ENCODE results near the gene GLS.

The GLS gene

GRCh38 chr2:190887089-190887488, 6.5 kb downstream of the GLS start:
- no peak for DNase-seq

- no peak for DNase-seq
Observed at GRCh38 chr2:190888449-190888848, 7.8 kb downstream of the GLS start.

GRCh38 chr2:190889175-190889943, 8.7 kb downstream of the GLS start:
- DNase-seq: no peak

DNA sequence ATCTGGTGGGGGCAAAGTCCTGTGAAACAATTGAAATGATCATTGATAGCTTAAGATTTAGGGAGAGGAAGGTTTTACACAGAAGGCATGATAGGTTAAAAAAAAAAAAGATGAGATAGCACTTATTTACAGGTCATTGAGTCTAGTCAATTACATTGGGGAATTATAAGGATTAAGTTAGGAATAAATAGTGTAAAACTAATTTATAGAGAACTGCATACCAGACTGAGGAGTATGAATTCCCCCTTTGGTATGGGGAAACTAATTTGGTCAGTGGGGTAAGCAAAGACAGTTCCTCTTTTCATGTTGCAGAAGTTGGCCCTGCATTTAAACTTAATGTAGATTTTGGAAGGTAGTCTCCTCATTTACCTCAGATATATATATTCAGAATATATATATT, 10.8 kb downstream of the GLS start:
- DNase-seq: no peak

- DNase-seq: no peak
Observed at GRCh38 chr2:190891889-190892288, 11.3 kb downstream of the GLS start.

- no peak for DNase-seq
Observed at GRCh38 chr2:190893157-190893556, 12.5 kb downstream of the GLS start.

GRCh38 chr2:190896477-190896876, 15.9 kb downstream of the GLS start:
- no peak for DNase-seq

GRCh38 chr2:190903693-190904450, 23.3 kb downstream of the GLS start:
- DNase-seq: no peak

- DNase-seq: no peak
Observed at GRCh38 chr2:190904640-190905261, 24.1 kb downstream of the GLS start.

DNA sequence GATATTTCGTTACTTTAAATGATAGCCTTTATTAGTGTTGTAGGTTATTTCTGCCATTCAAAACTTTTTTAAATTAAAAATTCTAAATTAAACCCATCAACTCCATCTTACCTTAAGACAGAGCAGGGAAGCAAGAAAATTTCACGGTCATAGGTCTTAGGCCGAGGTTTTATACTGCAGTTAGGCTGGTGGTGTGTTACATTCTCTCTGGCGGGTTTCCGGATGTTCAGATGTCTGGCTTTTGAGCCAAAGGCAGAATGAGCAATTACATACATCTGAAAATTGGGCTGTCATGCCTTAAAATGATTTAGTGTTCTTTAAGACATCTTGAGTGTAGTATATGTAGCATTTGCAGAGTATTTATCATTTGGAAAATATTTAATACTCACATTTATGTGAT, 27.9 kb downstream of the GLS start:
- DNase-seq: no peak

- DNase-seq: no peak
Observed at GRCh38 chr2:190909680-190910079, 29.1 kb downstream of the GLS start.

GRCh38 chr2:190910341-190911136, 29.9 kb downstream of the GLS start:
- no peak for DNase-seq

- no peak for DNase-seq
Observed at GRCh38 chr2:190911813-190912212, 31.2 kb downstream of the GLS start.

DNA sequence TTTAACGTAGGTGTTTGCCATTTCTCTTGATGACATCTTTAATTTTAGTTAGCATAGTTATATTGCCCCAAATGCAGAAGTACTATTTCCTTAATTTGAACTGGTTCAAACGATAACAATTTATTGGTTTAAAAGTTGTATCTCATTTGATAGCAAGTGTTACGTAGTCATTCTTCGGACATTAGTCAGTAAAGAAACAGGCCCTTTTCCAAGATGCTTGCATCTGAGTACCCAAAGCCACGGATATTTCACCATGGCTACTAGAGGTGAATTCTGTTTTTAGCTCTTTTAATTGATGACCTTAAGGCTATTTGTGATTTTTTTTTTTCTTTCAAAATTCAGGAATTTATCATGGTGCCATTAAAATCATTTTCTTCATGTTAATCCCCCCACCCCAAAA, 32.1 kb downstream of the GLS start:
- DNase-seq: no peak

GRCh38 chr2:190913725-190914124, 33.1 kb downstream of the GLS start:
- no peak for DNase-seq

- no peak for DNase-seq
Observed at GRCh38 chr2:190916829-190917228, 36.2 kb downstream of the GLS start.

- DNase-seq: no peak
Observed at GRCh38 chr2:190920085-190920484, 39.5 kb downstream of the GLS start.

DNA sequence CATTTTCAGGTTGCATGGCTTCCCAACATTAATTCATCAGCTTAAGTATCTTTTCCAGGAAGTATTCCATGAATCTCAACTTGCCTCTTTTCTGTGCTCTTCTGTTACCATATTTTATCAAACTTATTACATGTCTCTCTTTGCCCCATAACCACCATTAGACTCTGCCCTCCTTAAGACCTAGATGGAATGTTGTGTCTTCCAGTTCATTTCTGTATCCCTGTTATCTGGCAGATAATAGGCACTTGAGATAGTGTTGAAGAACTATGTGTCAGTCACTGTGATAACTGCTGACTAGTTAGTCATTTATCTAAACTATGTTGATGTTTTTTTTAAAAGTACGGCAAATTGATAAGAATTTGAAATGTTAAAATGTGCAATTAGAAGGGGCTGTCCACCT, 41.8 kb downstream of the GLS start:
- DNase-seq: no peak

DNA sequence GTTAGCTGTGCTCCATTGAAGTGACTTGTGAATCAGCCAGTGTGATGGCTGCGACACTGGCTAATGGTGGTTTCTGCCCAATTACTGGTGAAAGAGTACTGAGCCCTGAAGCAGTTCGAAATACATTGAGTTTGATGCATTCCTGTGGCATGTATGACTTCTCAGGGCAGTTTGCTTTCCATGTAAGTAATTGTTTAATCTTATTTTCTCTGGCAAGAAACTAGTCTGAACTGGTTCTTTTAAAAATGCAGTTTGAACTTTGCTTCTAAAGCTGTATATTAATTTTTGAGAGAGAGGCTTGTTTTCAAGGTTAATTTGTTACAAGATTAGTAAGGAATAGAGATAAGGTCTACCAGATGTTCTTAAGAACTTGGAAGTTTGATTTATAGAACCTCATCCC, 46.7 kb downstream of the GLS start:
- no peak for DNase-seq

GRCh38 chr2:190929919-190930318, 49.3 kb downstream of the GLS start:
- no peak for DNase-seq

DNA sequence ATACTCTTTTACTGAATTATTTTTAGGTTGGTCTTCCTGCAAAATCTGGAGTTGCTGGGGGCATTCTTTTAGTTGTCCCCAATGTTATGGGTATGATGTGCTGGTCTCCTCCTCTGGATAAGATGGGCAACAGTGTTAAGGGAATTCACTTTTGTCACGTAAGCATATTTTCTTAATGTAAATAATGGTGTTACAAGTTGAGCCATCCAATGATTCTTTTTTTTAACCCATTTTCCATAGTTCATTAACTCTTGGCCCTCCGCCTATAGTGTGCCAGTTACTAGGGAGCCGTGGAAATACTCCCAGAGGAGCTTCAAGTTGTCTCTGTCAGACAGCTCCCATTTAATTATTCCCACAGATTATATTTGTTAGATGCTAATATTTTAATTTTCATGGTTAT, 49.8 kb downstream of the GLS start:
- DNase-seq: no peak

- no peak for DNase-seq
Observed at GRCh38 chr2:190932514-190932913, 51.9 kb downstream of the GLS start.

GRCh38 chr2:190933361-190933760, 52.7 kb downstream of the GLS start:
- no peak for DNase-seq

Measured in activated naive CD4-positive, alpha-beta T cell treated with Interleukin-2 at 50 U/mL for 16 hours (primary cell).